HepG2 (cell line): ENCODE measurements around the gene CRYZL1.

Experiments
- GABPA ChIP-seq, 2 experiments: IDR thresholded peaks; 2 replicates each; pipeline ENCODE4 v1.6.1; 2011 to 2016; ENCODE audit warnings: low read depth in 2 of 2, low read length in 1 of 2, missing biosample characterization in 1 of 2, missing genetic modification characterization in 1 of 2
- HNRNPLL ChIP-seq: fragments of 200-400 bp; formaldehyde crosslinking; IDR thresholded peaks from 2 replicates; pipeline ENCODE4 v1.6.1; 2017; ENCODE audit warnings: mild to moderate bottlenecking, low read depth, low read length; ENCODE audit not compliant: poor library complexity, severe bottlenecking
- MLX ChIP-seq: IDR thresholded peaks from 2 replicates; pipeline ENCODE4 v1.6.1; 2016
- ZBTB33 ChIP-seq: sonication (generic); formaldehyde crosslinking; IDR thresholded peaks from 2 replicates; pipeline ENCODE4 v1.4.0; 2020; ENCODE audit warnings: missing genetic modification reagents
- ZNF788 ChIP-seq: sonication (generic); formaldehyde crosslinking; IDR thresholded peaks from 2 replicates; pipeline ENCODE4 v1.5.0; 2020; ENCODE audit warnings: mild to moderate bottlenecking, missing genetic modification reagents, borderline replicate concordance

- TF ChIP-seq HNRNPLL (no peak), MLX (CRISPR knock-in tag) (no peak), GABPA (IDR thresholded peaks at IDR 0.05; ENCODE audit: low read depth, low read length) (no peak), GABPA (CRISPR knock-in tag; IDR thresholded peaks at IDR 0.05; ENCODE audit: low read depth) (no peak), ZBTB33 (CRISPR knock-in tag) (no peak), ZNF788 (no peak)
These were observed 96.9 kb downstream of the CRYZL1 start for GRCh38 chr21:33544451-33545195.
